GM18502 (cell line): ENCODE measurements around the gene GARIN3.

ENCODE experiments used
- ATAC-seq: cut with Tn5 transposase; IDR thresholded peaks from one replicate; pipeline ENCODE4 v1.9.1; 2021; ENCODE audit warnings: mild to moderate bottlenecking; ENCODE audit not compliant: unreplicated experiment, poor library complexity

Gene GARIN3

DNA sequence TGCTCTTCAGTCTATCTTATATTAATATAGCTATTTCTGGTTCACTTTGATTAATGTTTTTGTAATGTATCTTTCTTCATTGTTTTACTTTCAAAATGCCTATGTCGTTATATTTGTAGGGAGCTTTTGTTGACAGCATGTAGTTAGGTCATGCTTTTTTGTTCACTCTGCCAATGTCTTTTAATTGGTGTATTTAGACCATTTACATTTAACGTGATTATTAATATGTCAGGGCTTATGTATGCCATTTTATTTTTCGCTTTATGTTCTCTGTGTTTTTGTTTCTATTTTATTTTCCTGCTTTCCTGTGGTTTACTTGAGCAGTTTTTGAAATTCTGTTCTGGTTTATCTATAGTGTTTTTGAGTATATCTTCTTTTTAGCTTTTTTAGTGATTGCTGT is 10.8 kb downstream of the GARIN3 start:
- ATAC-seq, result no peak

DNA sequence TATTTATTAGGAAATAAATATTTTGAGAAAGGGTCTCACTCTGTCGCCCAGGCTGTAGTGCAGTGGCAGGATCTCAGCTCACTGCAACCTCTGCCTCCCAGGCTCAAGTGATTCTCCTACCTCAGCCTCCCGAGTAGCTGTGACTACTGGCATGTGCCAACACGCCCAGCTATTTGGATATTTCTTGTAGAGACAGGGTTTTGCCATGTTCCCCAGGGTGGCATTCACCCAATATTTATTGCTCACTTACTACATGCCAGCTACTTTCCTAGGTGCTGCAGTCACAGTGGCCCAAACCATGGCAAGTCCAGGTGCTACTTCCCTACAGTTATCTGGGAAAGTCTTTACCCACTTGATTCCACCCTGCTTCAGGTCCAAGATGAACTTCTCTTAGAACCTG is 15.1 kb downstream of the GARIN3 start:
- ATAC-seq, result no peak

DNA sequence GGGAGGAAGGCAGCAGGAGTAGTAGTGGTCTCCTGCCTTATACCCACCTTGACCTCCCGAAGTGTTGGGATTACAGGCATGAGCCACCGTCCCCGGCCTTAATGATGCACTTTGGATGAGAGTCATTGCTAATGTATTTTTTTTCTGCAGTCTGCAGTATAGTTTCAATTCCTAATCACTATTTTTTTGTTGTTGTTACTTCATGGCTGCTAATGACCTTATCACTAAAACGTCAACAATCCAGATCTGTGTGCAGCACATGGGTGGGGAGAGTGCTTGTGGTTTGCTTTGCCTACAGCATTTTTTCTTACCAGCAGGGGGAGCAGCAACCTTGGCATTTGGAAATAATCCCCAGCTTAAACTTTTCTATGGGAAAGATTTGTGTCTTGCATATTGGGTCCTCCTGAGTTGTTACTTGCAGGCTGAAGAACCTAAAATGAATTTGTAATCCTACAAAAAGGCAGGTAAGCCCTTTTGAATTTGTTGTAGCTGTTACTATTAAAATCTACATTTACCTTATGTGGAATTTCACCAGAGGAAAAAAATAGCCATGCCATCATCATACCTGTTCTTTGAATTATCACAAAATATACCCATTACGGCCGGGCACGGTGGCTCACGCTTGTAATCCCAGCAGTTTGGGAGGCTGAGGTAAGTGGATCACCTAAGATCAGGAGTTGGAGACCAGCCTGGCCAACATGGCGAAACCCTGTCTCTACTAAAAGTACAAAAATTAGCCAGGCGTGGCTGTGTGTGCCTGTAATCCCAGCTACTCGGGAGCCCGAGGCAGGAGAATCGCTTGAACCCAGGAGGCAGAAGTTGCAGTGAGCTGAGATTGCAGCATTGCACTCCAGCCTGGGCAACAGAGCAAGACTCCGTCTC is 17.1 kb downstream of the GARIN3 start:
- ATAC-seq, result peak; percentile 68

DNA sequence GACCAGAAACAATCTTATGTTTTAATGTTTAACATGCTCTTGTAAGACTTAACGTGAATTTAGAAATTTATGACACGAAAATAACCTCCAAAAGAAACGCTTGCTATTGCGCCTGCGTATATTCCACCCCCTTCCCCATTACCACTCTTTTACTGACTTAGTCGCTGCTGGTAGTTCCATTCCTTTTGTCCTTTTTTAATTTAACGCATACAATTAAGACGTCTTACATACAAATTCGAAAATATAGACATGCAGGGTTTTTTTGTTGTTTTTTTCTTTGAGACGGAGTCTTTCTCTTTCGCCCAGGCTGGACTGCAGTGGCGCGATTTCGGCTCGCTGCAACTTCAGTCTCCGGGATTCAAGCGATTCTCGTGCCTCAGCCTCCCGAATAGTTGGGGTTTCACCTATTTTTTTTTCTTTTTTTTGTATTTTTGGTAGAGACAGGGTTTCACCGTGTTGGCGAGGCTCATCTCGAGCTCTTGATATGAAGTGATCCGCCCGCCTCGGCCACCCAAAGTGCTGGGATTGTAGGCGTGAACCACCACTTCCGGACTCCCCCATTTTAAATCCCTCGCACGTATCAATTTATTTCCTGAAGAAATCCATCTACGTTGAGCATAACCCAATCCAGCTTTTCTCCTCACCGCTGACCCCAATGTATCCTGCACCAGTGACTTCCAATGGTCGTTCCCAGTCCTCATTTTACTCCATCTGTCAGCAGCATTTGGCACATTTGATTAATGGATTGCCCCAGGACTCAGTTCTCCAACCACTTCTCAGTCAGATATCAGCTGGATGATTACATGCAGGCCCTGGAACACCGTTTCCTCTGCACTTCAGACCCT is 22.7 kb downstream of the GARIN3 start:
- ATAC-seq, result peak; percentile 51

DNA sequence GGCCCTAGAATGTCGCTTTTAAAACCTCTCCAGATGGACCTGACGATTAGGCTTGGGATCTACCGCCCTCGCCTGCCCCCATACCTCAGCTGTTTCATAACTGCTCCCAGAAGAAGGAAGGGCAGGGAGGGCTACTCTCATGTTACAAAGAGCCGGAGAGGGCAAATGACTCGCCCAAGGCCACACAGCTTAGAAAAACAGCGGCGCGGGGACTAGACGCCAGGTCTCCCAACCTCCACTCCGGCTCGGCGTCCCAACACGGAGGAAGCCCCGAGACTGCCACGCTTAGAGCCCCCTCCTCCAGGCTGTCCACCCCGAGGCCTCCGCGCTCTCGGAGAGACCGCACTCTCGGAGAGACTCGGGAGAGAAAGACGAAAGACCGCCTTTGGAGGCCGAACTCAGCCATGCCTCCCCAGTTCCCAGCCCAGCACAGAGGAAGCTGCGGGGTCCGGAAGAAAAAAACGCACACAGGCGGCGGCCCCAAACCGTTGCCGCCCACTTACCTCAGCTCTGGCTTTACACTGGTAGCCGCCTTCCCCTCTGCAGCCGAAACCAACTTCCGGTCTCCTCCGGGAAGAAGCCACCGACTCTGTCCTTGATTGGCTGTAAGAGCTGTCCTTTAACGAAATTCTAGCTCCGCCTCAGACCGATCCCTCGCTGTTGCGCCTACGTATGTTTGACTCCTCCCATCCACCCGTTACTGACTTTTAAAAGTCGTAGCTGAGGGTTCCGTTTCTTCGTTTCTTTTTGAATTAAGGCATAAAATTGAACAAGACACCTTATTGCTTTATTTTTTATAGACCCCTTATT is 23.5 kb downstream of the GARIN3 start, which contains the start of gene MED7:
TSS of gene MED7 (minus strand) at position 549 of the 810 bp plus-strand sequence. CDS start 3,434 bp downstream, outside the sequence.
- ATAC-seq, result peak; percentile 99

DNA sequence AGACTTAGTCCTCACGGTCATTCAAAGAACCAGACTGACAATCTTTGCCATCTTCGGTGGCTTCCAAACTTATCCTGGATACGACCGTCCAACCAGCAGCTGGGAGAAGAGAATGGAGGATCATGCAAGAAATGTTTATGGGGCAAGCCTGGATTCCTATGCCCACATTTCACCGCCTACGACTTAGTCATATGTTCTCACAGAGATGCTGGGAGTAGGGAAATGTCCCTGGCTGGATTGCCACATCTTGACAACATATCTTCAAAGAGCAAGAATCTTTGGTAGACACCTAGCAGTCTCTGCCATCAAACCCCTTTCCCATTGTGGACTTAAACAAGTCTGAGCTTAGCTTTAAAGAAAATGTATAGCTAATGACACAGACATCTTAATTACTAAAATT is 28.4 kb downstream of the GARIN3 start:
- ATAC-seq, result no peak

DNA sequence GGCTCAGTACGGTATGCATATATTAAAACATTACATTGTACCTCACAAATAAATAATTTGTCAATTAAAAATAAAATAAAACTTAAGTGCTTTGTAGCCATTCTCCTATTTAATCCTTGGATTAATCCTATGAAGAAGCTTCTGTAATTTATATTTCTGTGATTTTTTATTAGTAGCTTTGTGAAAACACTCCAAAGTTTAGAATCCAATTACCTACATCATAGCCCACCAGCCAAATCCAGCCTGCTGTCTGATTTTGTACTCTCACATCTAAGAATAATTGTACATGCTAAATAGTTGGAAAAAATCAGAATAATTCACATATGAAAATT is 33.8 kb downstream of the GARIN3 start:
- no peak for ATAC-seq

DNA sequence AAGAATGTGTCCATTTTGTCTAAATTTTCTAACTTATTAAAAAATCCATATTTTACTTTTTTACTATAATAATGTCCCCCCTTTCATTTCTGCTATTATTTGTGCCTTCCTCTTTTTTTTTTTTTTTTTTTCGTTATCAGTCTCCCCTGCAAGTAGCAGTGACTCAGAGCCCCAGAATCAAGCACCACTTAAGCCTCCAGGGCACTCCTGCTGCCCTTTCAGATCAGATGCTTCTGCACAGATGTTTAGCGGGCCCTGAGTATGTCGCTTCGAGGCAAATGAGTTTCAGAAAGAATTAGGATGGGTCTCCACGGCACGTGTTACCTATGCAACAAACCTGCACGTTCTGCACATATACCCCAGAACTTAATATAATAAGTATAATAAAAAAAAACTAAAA is 35.1 kb downstream of the GARIN3 start:
- no peak for ATAC-seq

DNA sequence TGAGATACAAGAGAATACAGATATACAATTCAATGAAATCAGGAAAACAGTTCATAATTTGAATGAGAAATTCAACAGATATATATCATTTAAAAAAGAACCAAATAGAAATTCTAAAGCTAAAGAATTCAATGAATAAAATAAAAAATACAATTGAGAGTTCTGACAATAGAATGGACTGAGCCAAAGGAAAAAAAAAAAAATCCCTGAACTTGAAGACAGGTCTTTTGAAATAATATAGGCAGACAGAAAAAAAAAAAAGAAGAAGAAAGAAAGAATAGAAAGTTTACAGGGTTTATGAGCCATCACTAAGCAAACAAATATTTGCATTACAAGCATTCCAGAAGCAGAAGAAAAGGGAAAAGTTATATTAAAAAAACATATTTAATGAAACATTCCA is 44.4 kb downstream of the GARIN3 start:
- ATAC-seq, result no peak

DNA sequence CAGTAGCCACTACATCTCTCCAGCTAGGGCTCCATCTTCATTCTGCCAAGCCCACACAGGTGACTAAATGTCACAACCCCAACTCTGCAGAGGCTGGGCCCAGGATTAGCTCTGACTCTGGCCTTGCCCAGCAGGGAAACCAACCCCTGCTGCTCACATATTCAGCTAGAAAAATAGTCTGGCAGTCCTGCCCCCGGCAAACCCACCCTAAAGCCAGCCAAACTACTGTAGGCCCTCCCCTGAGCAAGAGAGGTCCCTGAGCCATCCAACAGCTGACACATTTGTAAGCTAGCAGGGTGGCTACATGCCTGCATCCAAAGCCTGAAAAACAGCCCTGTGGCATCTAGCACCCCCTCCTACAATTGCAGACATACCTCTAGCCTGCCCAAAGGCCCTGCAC is 46.0 kb downstream of the GARIN3 start:
- no peak for ATAC-seq

DNA sequence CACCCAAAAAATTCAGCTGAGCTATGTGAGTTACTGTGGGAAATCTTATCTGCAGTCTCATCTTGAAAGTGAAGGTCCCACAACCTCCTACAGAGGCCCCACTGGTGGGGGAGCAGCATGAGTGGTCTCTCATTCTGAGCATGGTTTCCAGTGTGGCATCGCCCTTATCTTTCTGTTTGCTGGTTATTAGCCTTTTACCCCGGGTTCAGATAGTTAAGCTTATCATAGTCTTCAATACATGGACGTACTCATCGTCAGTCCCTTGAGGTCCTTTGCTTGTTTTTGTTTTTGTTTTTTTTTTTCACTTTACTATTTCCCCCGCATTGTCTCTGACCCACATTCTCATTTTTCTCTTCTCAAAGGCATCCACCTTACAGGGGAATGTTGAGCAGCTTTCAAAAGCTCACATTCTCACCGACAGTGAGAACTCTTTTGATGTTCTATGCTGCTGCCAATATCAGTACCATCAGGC is 49.5 kb downstream of the GARIN3 start:
- peak; percentile 80 for ATAC-seq

DNA sequence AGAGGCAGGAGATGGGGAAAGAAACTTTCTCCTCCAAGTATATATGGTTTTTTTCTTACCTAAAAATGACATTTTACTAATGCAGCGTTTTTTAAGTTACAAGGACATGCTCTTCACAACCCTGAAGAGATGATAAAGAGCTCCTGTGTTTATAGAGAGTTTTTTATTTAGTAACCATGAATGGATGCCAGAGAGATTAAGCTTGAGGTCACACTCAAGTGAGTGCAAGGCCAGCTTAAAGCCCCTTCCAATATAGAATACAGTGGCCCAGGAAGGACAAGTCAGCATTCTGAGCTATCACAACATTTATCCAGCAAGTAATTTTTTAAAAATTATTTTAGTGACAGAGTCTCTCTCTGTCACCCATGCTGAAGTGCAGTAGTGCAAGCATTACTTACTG is 50.6 kb downstream of the GARIN3 start:
- no peak for ATAC-seq

DNA sequence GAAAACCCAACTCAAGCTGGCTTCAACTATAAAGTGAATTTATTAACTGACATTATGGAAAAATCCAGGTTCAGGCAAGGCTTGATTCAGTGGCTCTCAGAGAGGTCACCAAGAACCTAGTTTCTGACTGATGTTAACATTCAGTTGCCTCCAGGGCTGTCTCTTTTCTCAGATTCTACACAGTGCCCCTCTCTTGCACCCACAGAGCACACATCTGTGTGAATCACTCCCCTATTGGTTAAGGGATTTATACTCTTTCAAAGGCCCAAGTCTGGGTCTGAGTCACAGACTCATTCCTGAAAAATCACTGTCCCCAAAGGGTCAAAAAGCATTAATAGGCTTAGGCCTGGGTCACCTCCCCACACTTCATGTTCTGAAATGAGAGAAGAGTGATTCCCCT is 51.1 kb downstream of the GARIN3 start:
- ATAC-seq, result no peak

DNA sequence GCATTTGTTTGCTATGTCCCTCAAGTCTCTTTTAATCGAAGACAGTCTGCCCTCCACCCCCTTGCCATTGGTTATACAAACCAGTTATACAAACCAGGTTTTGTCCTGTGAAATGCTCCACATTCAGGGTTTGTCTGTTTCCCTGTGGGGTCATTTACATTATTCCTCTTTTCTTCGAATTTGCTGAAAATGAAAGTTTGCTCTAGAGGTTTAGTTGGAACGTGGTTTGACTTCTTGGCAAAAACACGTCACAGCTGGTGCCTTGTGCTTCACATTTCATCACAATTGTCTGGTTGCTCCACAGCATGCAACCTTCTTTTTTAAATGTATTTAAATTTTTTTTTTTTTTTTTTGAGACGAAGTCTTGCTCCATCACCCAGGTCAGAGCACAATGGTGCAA is 53.1 kb downstream of the GARIN3 start:
- ATAC-seq, result no peak
